GM21423 (cell line): ENCODE measurements around the gene S100A5.
"Not testable (repeated sequence)": the region's sequence is repeated elsewhere in the genome, so short reads cannot be mapped to it uniquely, and the experiment has no call there.

Experiments used
- ATAC-seq: cut with Tn5 transposase; IDR thresholded peaks from one replicate; pipeline ENCODE4 v1.9.1; 2021; ENCODE audit warnings: mild to moderate bottlenecking, moderate library complexity; ENCODE audit not compliant: unreplicated experiment

S100A5 gene

GRCh38 chr1:153567621-153568366 is 27.1 kb upstream of the S100A5 start:
- ATAC-seq: no peak

GRCh38 chr1:153566414-153567371 is 26.0 kb upstream of the S100A5 start:
- peak; percentile 62 for ATAC-seq

GRCh38 chr1:153565529-153566374 is 25.0 kb upstream of the S100A5 start, which contains the start of gene S100A2:
Gene S100A2, minus strand, starts transcription at chr1:153565844. Its CDS starts 1,967 bp downstream, at chr1:153563877.
- ATAC-seq: no peak

GRCh38 chr1:153563991-153564390 is 23.3 kb upstream of the S100A5 start:
- no peak for ATAC-seq

- ATAC-seq: no peak
Observed at GRCh38 chr1:153563483-153563901, 22.8 kb upstream of the S100A5 start.

GRCh38 chr1:153562021-153562420 is 21.3 kb upstream of the S100A5 start:
- not testable (repeated sequence) for ATAC-seq

GRCh38 chr1:153561466-153561985 is 20.8 kb upstream of the S100A5 start:
- ATAC-seq: no peak

- ATAC-seq: no peak
Observed at GRCh38 chr1:153560771-153561465, 20.2 kb upstream of the S100A5 start.

- ATAC-seq: no peak
Observed at GRCh38 chr1:153560241-153560640, 19.5 kb upstream of the S100A5 start.

GRCh38 chr1:153557877-153558276 is 17.1 kb upstream of the S100A5 start:
- ATAC-seq: no peak

- ATAC-seq: no peak
Observed at GRCh38 chr1:153556348-153556747, 15.6 kb upstream of the S100A5 start.

- no peak for ATAC-seq
Observed at GRCh38 chr1:153553830-153554541, 13.3 kb upstream of the S100A5 start.

GRCh38 chr1:153553096-153553495 is 12.4 kb upstream of the S100A5 start:
- ATAC-seq: no peak

- ATAC-seq: no peak
Observed at GRCh38 chr1:153552335-153552734, 11.6 kb upstream of the S100A5 start.

GRCh38 chr1:153550827-153551500 is 10.2 kb upstream of the S100A5 start:
- no peak for ATAC-seq

GRCh38 chr1:153550398-153550758 is 9.6 kb upstream of the S100A5 start:
- ATAC-seq: no peak

GRCh38 chr1:153549741-153550397 is 9.1 kb upstream of the S100A5 start:
- no peak for ATAC-seq
